ENCODE measurements around the gene HMMR.

The HMMR gene

DNA sequence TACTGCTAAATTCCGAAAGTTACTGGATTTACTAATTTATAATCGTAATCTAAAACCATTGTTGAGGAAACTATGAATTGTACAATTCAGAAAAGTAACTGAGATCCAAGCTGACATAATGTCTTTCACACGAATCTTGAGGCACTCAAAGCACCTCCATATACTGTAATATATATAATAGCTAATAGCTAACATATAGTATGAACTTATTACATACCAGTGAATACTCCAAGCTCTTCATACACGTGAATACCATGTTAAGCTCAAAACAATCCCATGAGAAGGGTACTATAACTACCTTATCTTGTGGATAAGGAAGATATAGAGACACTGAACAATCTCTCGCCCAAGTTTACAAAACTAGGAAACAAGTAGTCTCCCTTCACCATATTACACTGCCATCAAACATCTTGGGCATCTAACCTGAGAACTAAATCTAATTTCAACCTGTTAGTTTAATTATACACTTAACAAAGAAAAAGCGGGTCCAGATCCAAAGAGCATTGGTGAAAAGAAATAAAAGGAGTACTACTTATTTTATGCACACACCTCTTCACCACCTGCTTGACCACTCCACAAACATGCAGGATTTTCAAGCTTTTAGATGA is 1.6 kb upstream of the HMMR start:
- Histone ChIP-seq H3K9ac (ENCODE audit: low read length) (peak overlapping the region; percentile 98), H3K4me3 (ENCODE audit: low read depth, low read length) (peak overlapping the region; percentile 92), H3K27ac (ENCODE audit: low read depth, low read length) (peak overlapping the region; percentile 96; the same call in 1 of the 2 replicates), H3K9me3 (ENCODE audit: control insufficient read depth, insufficient read depth, low read depth, low read length) (no peaks in the 10 kb centered on the region), H3K27me3 (ENCODE audit: control insufficient read depth, insufficient read depth, low read length) (no peaks in the 10 kb centered on the region), H3K36me3 (ENCODE audit: control insufficient read depth, insufficient read depth, low read length) (peaks cover 24% of the 10 kb centered on the region), H3K4me1 (ENCODE audit: control insufficient read depth, insufficient read depth, low read length) (peaks cover 5% of the 10 kb centered on the region; the same call in 1 of the 2 replicates)

DNA sequence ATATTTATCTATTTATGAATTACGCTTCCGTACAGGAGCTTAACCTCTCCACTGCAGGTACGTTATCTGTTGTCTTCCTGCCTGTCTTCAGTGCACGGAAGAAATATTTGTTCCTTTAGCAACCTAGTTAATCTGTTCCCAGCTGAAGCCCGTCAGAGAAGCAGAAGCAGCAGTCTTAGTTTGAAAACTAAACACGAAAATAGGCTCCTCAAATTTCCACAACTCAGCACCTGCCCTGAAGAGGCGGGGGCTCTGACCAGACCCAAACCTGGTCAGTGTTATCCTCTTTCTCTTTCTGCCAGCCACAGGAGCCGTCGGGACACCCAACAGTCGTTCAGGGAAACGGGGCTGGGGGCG is 992 bp upstream of the HMMR start:
- H3K27ac ChIP-seq (ENCODE audit: low read depth, low read length): peak overlapping the region; percentile 96
- H3K4me3 ChIP-seq (ENCODE audit: low read depth, low read length): peak overlapping the region; percentile 92
- no peaks in the 10 kb centered on the region for H3K27me3 ChIP-seq (ENCODE audit: control insufficient read depth, insufficient read depth, low read length)
- no peaks in the 10 kb centered on the region for H3K9me3 ChIP-seq (ENCODE audit: control insufficient read depth, insufficient read depth, low read depth, low read length)
- H3K9ac ChIP-seq (ENCODE audit: low read length): peak overlapping the region; percentile 98
- H3K4me1 ChIP-seq (ENCODE audit: control insufficient read depth, insufficient read depth, low read length): peaks cover 5% of the 10 kb centered on the region; the same call in 1 of the 2 replicates
- H3K36me3 ChIP-seq (ENCODE audit: control insufficient read depth, insufficient read depth, low read length): peaks cover 27% of the 10 kb centered on the region

DNA sequence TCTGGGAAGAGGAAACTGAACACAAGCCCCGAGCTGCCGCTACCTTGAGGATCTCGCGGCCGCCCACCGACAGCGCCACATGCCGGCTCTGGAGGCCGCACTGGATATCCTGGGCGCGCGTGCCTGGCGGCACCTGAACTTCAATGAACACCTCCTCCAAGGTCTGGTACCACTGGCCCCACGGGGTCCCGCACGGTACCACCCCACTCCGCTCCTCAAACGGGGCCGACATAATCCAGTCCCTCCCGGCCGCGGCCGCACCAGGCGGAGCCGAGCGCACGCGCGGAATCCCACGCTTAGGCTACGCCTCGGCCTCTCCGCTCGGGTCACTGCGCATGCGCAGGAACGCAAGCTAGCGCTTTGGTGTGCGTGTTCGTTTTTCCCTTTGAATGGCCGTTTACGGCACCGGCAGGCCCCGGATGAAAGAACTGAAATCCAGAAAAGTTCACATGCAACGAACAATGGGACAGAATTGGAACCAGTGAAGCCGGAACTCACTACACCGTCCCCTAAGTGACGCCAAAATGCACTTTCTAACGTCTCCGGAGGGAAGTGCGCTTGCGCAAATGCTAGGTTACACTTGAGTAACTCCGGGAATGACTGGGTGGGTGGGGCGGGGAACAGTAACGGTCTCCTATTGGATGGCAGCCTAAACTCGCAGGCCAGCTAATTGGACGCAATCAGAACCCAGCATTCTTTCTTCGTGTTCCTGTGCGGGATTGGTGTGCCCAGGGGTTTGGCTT is 442 bp upstream of the HMMR start, which contains the start of gene NUDCD2:
TSS of gene NUDCD2 (minus strand) at position 284 of the 743 bp plus-strand sequence. CDS start at position 232, 52 bp downstream.
- Histone ChIP-seq H3K27me3 (ENCODE audit: control insufficient read depth, insufficient read depth, low read length) (no peaks in the 10 kb centered on the region), H3K27ac (ENCODE audit: low read depth, low read length) (peak within 1 kb of the TSS; percentile 96), H3K9ac (ENCODE audit: low read length) (peak within 1 kb of the TSS; percentile 98), H3K9me3 (ENCODE audit: control insufficient read depth, insufficient read depth, low read depth, low read length) (no peaks in the 10 kb centered on the region), H3K4me1 (ENCODE audit: control insufficient read depth, insufficient read depth, low read length) (peaks cover 5% of the 10 kb centered on the region; the same call in 1 of the 2 replicates), H3K4me3 (ENCODE audit: low read depth, low read length) (peak within 1 kb of the TSS; percentile 92), H3K36me3 (ENCODE audit: control insufficient read depth, insufficient read depth, low read length) (peaks cover 27% of the 10 kb centered on the region)

DNA sequence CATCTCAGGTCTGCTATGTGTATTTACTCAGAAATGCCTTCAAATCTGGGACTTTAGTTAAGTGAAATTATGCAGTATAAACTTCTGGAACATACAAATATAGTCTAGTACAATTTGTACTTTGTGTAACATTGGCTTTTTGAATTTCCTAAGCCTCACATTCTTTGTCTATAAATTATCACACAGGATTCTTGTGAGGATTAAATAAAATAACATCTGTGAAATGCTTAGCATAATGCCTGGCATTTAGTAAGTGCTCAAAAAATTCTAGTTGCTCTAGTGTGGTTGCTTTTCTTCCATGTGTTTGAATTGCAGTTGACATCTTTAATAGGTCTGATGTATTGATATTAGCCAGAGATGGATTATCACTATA is 2.6 kb downstream of the HMMR start:
- Histone ChIP-seq H3K27me3 (ENCODE audit: control insufficient read depth, insufficient read depth, low read length) (no peaks in the 10 kb centered on the region), H3K9me3 (ENCODE audit: control insufficient read depth, insufficient read depth, low read depth, low read length) (no peaks in the 10 kb centered on the region), H3K4me1 (ENCODE audit: control insufficient read depth, insufficient read depth, low read length) (peaks cover 5% of the 10 kb centered on the region; the same call in 1 of the 2 replicates), H3K9ac (ENCODE audit: low read length) (no peak overlapping the region), H3K36me3 (ENCODE audit: control insufficient read depth, insufficient read depth, low read length) (peaks cover 35% of the 10 kb centered on the region), H3K27ac (ENCODE audit: low read depth, low read length) (no peak overlapping the region), H3K4me3 (ENCODE audit: low read depth, low read length) (no peak overlapping the region)

DNA sequence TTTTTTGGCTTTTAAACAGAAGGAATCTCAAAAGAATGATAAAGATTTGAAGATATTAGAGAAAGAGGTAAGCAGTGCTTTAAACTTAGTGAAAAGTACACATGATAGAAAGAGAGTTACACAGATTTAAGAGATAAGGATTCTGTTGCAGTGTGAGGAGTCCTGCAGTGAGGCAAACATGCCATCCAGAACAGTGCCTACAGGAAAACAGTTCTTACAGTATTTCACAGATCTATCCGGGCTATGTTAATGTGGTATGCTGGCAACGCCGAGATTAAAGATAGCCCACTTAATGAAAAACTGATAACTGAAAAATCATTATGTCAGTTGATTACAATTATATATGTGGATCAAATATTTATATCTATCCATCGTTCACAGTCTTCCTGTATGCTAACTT is 7.2 kb downstream of the HMMR start:
- Histone ChIP-seq H3K27me3 (ENCODE audit: control insufficient read depth, insufficient read depth, low read length) (no peaks in the 10 kb centered on the region), H3K4me1 (ENCODE audit: control insufficient read depth, insufficient read depth, low read length) (no peaks in the 10 kb centered on the region), H3K27ac (ENCODE audit: low read depth, low read length) (no peak overlapping the region), H3K4me3 (ENCODE audit: low read depth, low read length) (no peak overlapping the region), H3K9ac (ENCODE audit: low read length) (no peak overlapping the region), H3K9me3 (ENCODE audit: control insufficient read depth, insufficient read depth, low read depth, low read length) (no peaks in the 10 kb centered on the region), H3K36me3 (ENCODE audit: control insufficient read depth, insufficient read depth, low read length) (peaks cover 79% of the 10 kb centered on the region)

DNA sequence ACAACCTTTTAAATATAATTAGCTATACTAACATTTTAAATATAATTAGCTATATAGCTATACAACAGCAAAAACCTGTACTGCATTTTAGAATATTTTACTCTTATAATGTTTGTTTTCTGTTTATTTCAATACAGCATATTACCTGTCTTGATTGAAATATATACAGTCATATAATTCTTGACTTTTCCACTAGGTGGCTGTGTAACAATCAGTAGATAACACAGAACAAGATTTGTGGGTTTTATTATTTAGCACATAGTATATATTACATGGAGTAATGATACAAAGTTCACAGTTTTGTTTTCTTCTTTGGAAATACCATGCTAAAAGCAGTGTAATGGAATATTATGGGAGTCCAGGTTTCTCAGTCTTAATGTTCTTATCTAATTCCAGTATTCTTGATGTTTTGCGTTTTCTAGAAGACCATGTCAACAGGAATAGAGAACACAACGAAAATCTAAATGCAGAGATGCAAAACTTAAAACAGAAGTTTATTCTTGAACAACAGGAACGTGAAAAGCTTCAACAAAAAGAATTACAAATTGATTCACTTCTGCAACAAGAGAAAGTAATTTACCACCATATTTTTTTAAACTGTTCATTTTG is 13.3 kb downstream of the HMMR start:
- H3K36me3 ChIP-seq (ENCODE audit: control insufficient read depth, insufficient read depth, low read length): peaks cover 98% of the 10 kb centered on the region
- H3K27ac ChIP-seq (ENCODE audit: low read depth, low read length): no peak overlapping the region
- no peaks in the 10 kb centered on the region for H3K4me1 ChIP-seq (ENCODE audit: control insufficient read depth, insufficient read depth, low read length)
- H3K9ac ChIP-seq (ENCODE audit: low read length): no peak overlapping the region
- H3K27me3 ChIP-seq (ENCODE audit: control insufficient read depth, insufficient read depth, low read length): no peaks in the 10 kb centered on the region
- H3K4me3 ChIP-seq (ENCODE audit: low read depth, low read length): no peak overlapping the region
- no peaks in the 10 kb centered on the region for H3K9me3 ChIP-seq (ENCODE audit: control insufficient read depth, insufficient read depth, low read depth, low read length)

DNA sequence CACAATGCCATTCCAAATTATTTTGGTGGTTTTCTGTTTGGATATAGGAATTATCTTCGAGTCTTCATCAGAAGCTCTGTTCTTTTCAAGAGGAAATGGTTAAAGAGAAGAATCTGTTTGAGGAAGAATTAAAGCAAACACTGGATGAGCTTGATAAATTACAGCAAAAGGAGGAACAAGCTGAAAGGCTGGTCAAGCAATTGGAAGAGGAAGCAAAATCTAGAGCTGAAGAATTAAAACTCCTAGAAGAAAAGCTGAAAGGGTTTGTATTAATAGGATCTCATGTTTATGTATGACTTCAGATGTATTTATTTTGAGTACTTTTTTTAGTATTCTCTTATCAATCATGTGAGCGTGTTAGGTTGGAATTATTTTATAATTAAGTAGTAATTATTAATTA is 15.0 kb downstream of the HMMR start:
- Histone ChIP-seq H3K27me3 (ENCODE audit: control insufficient read depth, insufficient read depth, low read length) (no peaks in the 10 kb centered on the region), H3K4me1 (ENCODE audit: control insufficient read depth, insufficient read depth, low read length) (no peaks in the 10 kb centered on the region), H3K36me3 (ENCODE audit: control insufficient read depth, insufficient read depth, low read length) (peaks cover 99% of the 10 kb centered on the region), H3K4me3 (ENCODE audit: low read depth, low read length) (no peak overlapping the region), H3K9ac (ENCODE audit: low read length) (no peak overlapping the region), H3K27ac (ENCODE audit: low read depth, low read length) (no peak overlapping the region), H3K9me3 (ENCODE audit: control insufficient read depth, insufficient read depth, low read depth, low read length) (no peaks in the 10 kb centered on the region)

DNA sequence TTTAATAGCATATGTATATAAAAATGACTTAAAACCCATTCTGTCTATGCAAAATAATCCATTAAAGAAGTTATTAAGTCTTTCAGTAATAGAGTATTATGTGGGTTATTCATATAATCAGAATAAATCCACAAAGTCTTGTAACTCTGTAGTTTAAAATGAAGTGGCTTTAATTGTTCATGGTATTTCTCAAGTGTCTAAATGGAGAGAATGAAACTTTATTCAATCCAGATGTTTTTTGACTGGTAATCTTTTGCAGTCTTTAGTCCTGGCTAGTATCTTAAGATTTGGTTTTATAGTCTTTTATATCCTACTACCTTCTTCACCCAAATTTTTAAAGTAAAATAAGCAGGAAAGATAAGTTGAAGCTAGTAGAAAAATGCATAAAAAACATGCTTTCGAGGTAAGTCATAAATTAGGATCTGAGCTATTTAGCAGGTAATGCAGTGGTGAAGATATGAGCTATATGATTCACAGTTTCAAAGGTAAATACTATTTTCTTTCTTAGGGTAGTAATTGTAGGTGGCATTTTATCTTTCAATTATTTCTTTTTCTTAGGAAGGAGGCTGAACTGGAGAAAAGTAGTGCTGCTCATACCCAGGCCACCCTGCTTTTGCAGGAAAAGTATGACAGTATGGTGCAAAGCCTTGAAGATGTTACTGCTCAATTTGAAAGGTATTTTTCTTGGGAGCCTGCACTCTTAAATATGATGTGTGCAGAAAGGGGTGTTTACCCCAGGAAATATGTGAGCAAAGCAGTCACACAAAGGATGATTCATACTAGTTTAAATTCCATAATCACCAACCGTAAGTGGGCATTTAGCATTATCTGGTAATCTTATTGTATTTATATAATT is 17.9 kb downstream of the HMMR start:
- Histone ChIP-seq H3K27ac (ENCODE audit: low read depth, low read length) (no peak overlapping the region), H3K36me3 (ENCODE audit: control insufficient read depth, insufficient read depth, low read length) (peaks cover 98% of the 10 kb centered on the region), H3K27me3 (ENCODE audit: control insufficient read depth, insufficient read depth, low read length) (no peaks in the 10 kb centered on the region), H3K9me3 (ENCODE audit: control insufficient read depth, insufficient read depth, low read depth, low read length) (no peaks in the 10 kb centered on the region), H3K4me3 (ENCODE audit: low read depth, low read length) (no peak overlapping the region), H3K4me1 (ENCODE audit: control insufficient read depth, insufficient read depth, low read length) (no peaks in the 10 kb centered on the region), H3K9ac (ENCODE audit: low read length) (no peak overlapping the region)

DNA sequence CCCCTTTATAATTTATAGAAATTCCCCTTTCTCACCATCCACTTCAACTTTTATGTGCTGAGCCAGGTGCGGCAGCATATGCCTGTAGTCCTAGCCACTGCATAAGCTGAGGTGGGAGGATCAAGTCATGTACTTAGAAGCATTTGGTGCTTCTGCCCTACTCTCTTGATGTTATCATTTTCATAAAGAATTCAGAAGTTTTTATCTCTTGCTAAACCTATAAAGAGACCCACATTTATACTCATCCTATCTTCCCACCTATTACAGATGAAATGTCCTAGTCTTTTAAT is 18.5 kb downstream of the HMMR start:
- Histone ChIP-seq H3K4me1 (ENCODE audit: control insufficient read depth, insufficient read depth, low read length) (no peaks in the 10 kb centered on the region), H3K27me3 (ENCODE audit: control insufficient read depth, insufficient read depth, low read length) (no peaks in the 10 kb centered on the region), H3K27ac (ENCODE audit: low read depth, low read length) (no peak overlapping the region), H3K9me3 (ENCODE audit: control insufficient read depth, insufficient read depth, low read depth, low read length) (no peaks in the 10 kb centered on the region), H3K4me3 (ENCODE audit: low read depth, low read length) (no peak overlapping the region), H3K9ac (ENCODE audit: low read length) (no peak overlapping the region), H3K36me3 (ENCODE audit: control insufficient read depth, insufficient read depth, low read length) (peaks cover 98% of the 10 kb centered on the region)

DNA sequence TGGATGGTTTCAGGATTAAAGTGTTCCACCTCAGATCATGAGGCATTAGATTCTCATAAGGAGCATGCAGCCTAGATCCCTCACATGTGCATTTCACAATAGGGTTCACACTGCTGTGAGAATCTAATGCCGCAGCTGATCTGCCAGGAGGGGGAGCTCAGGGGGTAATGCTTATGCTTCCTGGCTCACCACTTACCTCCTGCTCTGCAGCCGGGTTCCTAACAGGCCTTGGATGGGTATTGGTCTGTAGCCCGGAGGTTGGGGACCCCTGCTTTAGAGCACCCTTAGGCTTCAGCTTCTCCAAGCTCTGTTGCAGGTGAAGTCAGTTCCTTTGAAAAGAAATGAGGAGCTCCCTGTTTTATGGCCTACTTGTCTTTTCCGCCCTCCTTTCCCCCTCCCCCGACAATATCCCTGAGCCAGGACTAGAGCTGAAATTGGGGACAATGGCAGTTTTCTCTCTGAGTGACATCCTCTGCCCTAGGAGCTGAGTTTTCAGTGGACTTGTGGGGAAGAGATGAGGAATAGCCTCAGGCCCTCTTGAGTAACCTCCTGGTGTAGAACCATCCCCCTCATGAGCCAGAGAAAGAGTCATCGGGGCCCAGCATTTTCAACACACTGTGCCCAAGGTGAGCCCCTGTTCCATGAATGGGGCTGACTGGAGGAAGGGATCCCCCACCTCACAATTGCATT is 28.8 kb downstream of the HMMR start:
- Histone ChIP-seq H3K27me3 (ENCODE audit: control insufficient read depth, insufficient read depth, low read length) (no peaks in the 10 kb centered on the region), H3K27ac (ENCODE audit: low read depth, low read length) (no peak overlapping the region), H3K4me1 (ENCODE audit: control insufficient read depth, insufficient read depth, low read length) (peaks cover 8% of the 10 kb centered on the region), H3K9me3 (ENCODE audit: control insufficient read depth, insufficient read depth, low read depth, low read length) (peaks cover 8% of the 10 kb centered on the region), H3K9ac (ENCODE audit: low read length) (no peak overlapping the region), H3K4me3 (ENCODE audit: low read depth, low read length) (no peak overlapping the region), H3K36me3 (ENCODE audit: control insufficient read depth, insufficient read depth, low read length) (peaks cover 80% of the 10 kb centered on the region)

Measured in HUES6 (cell line).